NCI-H82 treated with DMSO at 0.1 percent for 48 hours (cell line): Measurements from ENCODE around the gene RASL10A.

Experiments used
- DNase-seq: peaks from one replicate; lab custom pipeline; 2025; ENCODE audit not compliant: unreplicated experiment; lab: John Stamatoyannopoulos, UW

The RASL10A gene

DNA sequence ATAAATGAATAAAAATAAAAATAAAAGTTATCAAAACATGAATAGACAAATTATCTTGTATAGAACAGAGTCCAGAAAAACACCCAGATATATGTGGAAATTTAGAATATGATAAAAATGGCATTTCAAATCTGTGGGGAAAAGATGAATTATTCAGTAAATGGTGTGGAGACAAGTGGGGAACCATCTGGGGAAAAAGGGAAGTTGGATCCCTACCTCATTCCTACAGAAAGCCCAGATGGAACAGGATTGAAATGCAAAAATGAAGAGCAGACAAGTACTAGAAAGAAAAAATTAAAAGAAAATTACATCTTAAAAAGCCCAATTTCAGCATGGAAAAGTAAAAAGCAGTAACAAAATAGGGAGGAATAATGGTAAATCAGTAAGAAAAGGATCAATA, 8.1 kb upstream of the RASL10A start:
- no peak for DNase-seq

GRCh38 chr22:29320546-29320945, 5.0 kb upstream of the RASL10A start:
- no peak for DNase-seq

DNA sequence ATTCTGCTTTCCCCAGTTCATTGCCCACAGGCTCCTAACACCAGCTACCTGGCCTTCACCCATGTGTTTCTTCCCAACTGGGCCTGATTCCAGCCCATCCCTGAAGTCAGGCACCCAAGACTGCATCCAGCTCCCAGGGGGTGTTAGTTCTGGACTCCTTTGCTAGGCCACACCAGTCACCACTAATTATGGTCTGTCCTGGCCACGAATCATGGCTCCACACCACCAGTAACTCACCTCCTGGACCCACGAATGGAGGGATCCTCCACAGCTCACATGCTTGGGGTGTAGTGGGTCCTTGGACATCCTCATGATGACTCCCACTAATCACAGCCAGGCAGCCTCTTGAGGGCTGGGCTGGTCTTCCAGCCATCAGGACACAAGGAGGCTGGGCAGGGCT, 3.6 kb upstream of the RASL10A start:
- no peak for DNase-seq

DNA sequence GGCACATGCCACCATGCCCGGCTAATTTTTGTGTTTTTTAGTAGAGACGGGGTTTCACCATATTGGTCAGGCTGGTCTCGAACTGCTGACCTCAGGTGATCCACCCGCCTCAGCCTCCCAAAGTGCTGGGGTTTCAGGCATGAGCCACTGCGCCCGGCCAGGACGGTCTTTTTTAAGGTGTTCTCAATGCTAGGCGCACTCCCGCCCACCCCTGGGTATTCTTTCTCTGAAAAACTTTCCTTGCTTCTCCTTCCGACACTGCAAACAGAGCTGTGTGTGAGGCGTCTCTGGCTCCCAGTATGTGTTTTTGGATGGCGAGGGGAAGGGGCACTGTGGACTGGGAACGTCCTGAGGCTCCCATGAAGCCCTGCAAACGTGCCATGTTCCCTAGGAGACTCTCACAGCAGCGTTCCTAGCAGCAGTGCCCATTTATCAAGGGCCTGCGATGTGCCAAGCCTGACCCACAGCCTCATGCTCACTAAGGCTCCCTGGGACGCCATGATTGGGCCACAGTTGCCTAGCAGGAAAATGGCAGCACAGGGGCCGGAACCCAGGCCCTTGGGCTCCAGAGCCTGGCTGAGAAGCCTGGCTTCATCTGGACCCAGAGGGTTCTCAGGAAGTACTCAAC, 2.4 kb upstream of the RASL10A start:
- no peak for DNase-seq

DNA sequence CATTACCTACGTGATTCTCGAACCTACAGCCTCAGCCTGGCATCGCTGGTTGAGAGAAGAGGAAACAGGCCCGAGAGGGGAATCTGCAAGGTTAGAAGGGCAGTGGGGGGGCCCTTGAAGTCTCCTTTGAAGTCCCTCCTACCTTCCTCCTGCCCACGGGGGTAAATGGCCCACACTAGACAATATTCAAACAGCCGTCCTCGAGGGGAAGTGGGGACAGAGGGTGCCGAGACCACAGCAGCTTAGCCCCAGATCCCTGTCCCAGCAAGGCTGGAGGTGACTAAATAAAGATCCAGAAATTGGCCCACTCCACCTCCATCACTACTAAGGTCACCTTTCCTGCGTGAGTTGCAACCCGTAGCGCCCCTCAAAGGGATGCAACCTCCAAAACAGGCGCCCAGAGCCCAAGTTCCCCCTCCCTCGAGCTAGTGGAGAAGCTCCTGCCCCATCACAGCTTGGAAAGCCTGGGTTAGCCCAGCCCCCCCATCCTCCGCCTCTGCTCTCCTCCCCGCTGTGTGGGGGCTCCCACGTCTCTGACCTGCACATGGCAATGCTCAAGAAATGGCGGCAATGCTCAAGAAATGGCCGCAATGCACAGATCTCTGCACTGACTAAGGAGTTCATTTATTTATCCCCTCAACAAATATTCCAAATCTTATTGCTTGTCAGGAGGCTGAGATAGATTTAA, 788 bp upstream of the RASL10A start:
- no peak for DNase-seq

GRCh38 chr22:29314537-29315285, 786 bp downstream of the RASL10A start:
- no peak for DNase-seq

DNA sequence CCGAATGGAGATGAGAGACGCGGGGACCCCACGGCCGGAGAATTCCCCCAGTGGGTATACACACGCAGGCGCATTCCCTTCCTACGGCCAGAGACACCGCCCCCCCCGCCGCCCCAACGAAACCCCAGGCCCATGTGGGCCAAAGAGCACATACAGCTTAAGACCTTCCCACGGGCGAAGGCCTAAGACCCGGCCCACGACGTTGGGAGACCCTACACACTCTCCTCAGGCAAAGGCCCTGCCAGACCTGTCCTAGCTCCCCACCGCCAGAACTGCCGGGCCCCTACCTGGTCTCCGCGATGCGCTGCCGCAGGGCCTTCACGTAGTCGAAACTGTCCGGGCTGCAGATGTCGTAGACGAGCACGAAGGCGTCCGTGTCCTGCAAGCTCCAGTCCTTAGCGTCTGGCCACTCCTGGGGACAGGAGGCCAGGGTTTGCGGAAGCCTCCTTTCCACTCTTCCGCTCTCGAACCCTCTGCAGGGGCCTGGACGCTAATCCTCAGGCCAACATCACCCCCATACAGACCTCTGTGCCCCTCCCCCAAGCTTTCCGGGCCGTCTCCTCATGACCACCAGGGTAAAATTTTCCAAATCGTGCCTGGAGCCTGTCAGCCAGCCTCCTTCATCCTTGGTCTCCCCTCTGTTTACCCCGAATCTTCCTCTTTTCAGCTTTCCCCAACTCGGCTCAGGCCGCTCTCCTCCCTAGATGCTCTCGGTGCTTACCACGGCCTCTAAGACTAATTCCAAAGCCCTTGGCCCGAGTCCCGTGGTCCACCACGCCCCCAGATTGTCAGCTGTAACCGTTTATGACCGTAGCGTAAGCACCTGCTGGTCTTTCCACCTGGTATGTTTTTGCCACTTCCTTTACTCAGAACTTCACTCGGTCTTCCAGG, 1.7 kb downstream of the RASL10A start:
- DNase-seq, result no peak

DNA sequence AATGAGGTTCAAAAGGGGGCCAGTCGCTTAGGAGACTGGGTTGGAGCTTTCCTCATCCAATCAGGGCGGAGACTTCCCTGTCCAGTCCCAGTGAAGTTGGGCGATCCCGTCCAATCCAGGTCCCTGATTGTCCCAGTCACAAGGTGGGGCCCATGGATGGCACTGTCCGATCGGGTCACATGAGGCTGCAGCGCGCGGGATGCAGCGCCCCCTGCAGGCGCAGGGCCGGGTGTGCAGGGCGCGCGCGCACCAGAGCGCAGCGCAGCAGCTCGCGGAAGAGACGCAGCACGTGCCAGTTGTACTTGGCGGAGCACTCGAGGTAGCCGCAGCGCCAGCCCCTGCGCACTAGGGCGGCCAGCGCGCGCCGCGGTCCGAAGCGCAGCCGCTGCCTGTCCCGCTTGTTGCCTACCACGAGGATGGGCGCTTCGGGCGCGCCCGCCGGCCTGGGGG, 2.3 kb downstream of the RASL10A start:
- no peak for DNase-seq

DNA sequence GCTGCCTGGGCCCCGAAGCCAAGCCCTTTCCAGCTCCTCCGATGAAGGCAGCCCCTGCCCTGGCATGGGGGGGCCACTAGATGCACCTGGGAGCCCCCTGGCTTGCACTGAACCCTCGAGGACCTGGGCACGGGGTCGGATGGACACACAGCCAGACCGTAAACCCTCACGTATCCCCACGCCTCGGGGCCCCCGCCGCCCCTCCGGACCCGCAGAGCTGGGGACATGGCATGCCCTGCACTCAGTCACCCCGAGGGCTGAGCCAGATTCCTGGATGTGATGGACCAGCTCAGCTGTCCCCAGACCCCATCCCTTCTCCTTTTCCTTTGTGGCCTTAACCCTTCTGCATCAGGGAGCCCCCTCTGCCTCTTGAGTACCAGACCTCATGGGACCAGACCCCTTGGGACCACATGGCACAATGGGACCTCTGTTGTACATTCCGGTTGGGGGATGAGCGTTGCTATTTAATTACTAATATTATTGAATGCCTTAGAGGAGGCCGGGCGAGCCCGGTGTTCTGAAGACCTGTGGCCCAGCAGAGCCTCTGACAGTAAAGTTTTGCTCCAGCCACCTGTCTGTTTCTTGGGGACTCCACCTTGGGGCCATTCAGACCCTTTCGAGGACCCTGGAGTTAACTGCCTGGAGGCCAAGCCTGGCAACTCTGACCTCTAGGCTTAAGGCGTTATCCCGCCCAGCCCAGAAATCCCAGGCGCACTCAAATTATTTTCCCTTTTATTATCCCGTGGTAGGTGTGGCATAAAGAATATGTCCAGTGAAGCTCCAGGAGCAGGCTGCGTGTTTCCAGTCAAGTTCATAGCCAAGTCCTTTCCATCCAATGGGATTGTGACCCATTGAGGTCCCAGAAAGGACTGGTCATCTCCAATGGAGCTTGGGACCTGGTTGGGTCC, 3.0 kb downstream of the RASL10A start:
- no peak for DNase-seq

- no peak for DNase-seq
Measured at GRCh38 chr22:29311464-29312217, 3.9 kb downstream of the RASL10A start.

- DNase-seq, result no peak
Measured at GRCh38 chr22:29310863-29311339, 4.6 kb downstream of the RASL10A start.

GRCh38 chr22:29310065-29310862, 5.2 kb downstream of the RASL10A start:
- DNase-seq, result no peak

DNA sequence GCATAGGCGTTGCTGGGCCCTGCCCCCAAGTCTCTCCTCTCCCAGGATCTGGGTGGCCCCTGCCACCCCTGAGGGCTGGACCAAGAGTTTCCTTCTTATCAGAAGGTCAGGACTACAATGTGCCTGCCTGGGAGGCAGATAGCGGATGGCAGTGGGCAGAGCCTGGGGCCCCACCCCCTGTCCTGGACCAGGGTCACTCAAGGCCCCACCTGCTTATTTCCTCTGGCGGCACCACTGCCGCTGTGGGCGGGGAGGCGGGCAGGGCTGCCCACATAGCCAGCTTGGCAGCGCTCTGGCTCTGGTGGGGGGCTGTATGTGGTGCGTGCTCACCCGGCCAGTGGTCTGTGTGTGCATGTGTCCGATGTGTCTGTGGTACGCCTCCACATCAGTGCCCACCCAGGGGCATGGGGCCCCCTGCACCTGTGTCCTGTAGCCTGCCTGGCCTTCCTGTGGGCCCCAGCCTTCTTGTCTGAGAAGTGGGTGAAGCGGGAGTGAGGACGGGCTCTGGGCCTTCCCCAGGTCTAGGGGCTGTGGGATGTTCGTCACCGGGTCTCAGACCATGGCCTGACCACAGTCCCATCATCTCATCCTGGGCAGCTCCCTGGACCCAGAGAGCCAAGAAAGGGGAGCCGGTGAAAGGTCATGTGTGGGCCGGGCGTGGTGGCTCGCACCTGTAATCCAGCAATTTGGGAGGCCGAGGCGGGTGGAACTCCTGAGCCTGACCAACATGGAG, 6.0 kb downstream of the RASL10A start:
- DNase-seq, result no peak

DNA sequence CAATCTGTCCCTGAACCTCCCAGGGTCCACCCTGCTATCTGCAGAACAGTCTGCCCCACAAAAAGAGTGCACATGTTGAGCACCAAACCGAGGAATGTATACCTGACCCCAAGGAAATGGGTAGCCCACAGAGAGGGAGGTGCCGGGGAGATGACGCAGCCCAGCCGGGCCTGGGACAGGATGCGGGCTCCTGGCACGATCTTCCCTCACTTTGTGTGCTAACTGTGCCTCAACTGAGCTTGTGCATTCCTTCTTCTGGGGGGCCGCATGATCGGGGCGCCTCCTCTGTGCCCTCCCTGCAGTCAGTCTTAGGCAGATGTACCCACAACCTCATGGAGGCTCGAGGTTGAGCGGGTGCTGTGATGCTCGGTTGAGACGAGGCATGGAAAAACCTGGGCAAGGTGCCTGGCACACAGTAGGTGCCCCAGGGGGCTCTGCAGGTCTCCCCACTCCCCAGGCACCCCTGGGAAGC, 6.7 kb downstream of the RASL10A start:
- DNase-seq, result no peak

- no peak for DNase-seq
Measured at GRCh38 chr22:29308148-29308790, 7.2 kb downstream of the RASL10A start.

DNA sequence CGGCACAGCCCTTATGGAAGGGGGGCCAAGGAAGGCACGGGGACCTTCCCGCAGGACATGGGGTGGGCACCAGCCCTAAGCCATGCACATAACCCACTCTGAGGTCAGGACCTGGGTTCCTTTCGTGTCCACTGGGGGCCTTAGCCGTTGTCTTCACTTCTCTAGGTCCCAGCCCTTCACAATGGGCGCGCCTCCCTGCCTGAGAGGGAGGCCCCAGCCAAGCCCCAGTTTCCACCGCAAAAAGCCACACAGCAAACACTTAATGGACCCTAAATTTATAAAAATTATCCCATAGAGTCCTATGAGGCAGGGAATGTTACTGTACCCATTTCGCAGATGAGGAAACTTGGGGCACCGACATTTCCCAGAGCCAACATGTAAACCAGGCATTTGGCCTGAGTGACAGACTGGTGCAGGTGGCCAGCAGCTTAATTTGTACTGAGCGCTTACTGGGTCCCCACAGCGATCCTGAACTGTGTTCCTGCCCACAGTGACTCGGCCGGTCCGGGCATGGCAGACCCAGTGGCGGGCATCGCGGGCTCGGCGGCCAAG, 7.8 kb downstream of the RASL10A start:
- DNase-seq, result no peak
